ENCODE data around the gene MYO6.

MYO6 gene

DNA sequence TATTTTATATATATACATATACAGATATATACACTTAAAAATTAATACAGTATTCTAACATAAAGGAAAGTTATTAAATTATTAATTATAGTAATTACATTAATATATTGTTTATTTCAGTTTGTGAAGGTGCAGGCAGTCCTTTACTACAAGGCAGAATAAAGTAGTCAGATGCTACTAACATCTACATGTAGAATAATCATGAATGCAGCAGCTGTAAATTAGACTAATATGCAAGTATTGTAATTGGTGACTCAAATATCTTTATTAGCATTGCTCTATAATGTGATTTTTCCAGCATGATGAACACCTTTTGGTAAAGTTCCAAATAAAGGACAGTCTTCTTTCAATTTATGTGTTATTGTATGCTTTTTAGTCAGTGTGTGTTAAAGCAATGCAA, 17.3 kb downstream of the MYO6 start:
- DNase-seq (ENCODE audit: low read depth), result no peak

DNA sequence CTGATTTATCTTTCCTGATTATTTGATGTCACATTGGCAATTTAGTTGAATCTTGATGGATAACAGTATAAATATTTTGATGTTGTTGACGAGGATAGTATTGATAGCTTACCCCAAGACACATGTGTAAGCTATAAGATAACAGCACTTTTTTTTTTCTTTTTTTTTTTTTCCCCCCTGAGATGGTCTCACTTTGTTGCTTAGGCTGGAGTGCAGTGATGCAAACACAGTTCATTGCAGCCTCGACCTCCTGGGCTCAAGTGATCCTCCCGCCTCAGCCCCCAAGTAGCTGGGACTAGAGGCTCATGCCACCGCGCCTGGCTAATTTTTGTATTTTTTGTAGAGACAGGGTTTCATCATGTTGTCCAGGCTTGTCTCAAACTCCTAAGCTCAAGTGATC, 21.8 kb downstream of the MYO6 start:
- DNase-seq (ENCODE audit: low read depth), result no peak

GRCh38 chr6:75775219-75775618, 26.2 kb downstream of the MYO6 start:
- no peak for DNase-seq (ENCODE audit: low read depth)

GRCh38 chr6:75776461-75776860, 27.4 kb downstream of the MYO6 start:
- DNase-seq (ENCODE audit: low read depth), result no peak

DNA sequence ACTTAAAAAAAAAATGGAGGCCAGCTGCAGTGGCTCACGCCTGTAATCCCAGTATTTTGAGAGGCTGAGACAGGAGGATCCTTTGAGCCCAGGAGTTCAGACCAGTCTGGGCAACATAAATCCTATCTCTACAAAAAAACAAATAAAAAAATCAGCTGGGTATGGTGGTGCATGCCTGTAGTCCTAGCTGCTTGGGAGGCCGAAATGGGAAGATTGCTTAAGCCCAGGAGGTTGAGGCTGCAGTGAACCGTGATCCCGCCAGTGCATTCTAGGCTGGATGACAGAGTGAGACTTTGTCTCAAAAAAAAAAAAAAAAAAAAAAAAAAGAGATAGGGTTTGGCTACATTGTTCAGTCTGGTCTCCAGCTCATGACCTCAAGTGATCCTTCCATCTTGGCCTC, 29.7 kb downstream of the MYO6 start:
- no peak for DNase-seq (ENCODE audit: low read depth)

DNA sequence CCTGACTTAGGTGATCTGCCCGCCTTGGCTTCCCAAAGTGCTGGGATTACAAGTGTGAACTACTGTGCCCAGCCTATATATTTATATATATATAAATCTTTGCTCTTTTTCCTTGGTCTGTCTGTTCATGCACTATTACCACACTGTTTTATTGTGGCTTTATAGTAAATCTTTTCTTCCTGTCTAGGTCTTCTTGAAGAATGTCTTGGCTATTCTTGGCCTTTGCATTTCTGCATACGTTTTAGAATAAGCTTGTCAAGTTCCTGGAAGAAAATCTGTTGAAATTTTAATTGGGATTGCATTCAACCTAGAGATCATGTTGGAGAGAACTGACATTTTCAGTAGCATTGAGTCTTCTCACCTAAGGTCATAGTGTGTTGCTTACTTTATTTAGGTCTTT, 37.1 kb downstream of the MYO6 start:
- no peak for DNase-seq (ENCODE audit: low read depth)

DNA sequence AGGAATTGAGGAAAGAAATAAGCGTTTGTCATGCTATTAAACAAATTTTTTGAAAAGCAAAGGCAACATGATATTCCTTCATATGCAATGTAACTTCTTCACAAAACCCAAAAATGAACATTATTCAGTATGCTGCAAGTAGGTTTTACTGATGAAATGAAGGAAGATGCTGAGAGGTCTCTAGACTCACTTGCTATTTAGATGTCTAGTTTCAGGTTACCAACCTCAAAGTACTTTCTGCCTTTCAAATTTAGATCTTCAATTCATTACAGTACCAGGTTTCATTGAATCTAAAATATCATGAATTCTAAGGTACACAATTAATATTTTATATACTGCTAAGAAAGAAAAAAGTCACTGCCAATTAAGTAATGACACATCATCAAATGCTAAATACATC, 39.9 kb downstream of the MYO6 start:
- DNase-seq (ENCODE audit: low read depth), result no peak

GRCh38 chr6:75791881-75792280, 42.8 kb downstream of the MYO6 start:
- no peak for DNase-seq (ENCODE audit: low read depth)

- DNase-seq (ENCODE audit: low read depth), result no peak
Observed at GRCh38 chr6:75794351-75794846, 45.4 kb downstream of the MYO6 start.

DNA sequence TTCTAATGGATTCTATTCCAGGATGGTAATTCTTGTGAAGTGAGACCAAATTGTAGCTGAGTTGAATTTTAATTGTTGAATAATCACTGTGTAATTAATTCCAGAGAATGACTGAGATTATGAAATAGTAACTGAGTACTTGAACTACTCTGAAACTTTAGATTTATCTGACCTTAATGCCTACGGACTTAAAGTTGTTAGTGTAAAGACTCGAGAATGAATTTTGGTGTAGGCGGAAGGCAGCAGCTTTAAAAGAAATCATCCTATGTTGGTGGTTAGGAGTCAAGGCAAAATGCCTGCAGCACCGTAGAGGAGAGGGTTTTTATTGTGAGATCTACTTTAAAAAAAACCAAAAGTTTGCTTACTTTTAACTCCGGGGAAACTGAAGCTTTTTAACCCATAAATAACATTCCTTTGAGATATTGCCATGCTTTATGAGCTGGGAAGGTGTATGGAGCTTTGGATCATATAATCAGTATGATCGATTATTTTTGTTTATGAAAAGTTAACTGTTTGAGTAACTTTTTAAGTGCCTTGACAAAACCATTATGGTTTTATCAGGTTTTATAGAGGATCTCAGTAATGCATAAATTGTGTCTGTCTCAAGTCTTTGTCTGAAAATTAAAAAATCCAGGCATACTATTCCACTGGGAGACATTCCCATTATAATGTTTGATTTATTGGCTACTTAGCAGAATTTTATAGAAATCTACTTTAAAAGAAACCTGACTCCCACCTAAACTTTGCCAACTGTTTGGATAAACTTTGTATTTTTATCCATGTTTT, 46.1 kb downstream of the MYO6 start:
- DNase-seq (ENCODE audit: low read depth), result no peak

DNA sequence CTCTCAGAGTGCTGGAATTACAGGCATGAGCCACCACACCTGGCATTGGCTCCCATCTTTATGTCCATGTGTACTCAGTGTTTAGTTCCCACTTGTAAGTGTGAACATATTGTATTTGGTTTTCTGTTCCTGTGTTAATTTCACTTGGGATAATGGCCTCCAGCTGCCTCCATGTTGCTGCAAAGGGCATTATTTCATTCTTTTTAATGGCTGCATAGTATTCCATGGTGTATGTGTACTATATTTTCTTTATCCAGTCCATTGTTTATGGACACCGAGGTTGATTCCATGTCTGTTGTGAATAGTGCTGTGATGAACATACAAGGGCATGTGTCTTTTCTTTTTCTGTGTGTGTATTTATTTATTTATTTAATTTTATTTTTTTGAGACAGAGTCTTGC, 47.7 kb downstream of the MYO6 start:
- DNase-seq (ENCODE audit: low read depth), result no peak

DNA sequence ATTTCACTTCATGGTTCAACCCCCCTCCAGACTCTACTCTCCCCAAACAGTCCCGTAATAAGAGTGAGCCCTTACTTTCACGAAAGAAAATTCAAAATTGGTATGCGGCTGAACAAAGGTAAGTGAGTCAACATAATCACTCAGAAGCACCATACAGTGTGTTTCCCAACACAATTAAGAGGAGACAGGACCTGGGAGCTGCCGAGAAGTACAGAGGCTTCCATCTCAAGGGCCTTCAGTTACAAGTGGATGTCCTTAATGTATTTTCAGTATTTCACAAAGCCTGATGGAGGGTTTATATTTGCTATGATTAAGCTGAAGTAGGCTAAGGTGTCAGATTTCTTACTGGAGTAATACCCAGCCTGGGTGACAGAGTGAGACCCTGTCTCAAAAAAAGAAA, 51.1 kb downstream of the MYO6 start:
- no peak for DNase-seq (ENCODE audit: low read depth)

DNA sequence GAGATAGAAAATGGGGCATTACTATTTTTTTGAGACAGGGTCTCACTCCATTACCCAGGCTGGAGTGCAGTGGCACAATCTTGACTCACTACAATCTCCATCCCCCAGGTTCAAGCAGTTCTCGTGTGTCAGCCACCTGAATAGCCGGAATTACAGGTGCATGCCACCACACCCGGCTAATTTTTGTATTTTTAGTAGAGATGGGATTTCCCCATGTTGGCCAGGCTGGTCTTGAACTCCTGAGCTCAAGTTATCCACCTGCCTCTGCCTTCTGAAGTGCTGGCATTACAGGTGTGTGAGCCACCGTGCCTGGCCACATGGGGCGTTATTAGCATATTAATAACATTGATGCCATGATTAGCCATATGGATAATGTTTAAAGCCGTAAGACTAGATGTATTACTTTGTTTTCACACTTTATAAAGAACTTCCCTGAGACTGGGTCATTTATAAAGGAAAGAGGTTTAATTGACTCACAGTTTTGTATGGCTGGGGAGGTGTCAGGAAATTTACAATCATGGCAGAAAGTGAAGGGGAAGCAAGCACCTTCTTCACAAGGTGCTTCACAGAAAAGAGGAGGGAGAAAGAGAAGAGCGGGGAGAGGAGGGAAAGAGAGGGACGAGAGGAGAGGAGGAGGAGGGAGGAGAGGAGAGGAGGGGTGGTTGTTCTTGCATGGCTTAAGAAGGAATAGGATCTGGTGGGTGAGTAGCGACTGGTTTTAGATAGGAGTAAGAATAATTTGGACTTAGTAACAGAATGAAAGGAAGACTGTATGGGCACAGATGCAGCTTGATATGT, 51.9 kb downstream of the MYO6 start:
- DNase-seq (ENCODE audit: low read depth), result no peak

DNA sequence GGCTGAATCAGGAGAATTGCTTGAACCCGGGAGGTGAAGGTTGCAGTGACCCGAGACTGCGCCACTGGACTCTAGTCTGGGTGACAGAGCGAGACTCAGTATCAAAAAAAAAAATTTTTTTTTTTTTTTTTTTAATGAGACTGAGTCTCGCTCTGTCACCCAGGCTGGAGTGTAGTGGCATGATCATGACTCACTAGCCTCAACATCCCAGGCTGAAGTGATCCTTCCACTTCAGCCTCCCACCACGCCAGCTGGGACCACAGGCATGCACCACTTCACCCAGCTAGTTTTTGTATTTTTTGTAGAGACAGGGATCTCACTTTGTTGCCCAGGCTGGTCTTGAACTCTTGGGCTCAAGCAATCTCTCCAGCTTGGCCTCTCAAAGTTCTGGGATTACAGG, 53.3 kb downstream of the MYO6 start:
- no peak for DNase-seq (ENCODE audit: low read depth)

GRCh38 chr6:75808507-75808906, 59.5 kb downstream of the MYO6 start:
- no peak for DNase-seq (ENCODE audit: low read depth)

- DNase-seq (ENCODE audit: low read depth), result no peak
Observed at GRCh38 chr6:75812560-75812959, 63.5 kb downstream of the MYO6 start.

DNA sequence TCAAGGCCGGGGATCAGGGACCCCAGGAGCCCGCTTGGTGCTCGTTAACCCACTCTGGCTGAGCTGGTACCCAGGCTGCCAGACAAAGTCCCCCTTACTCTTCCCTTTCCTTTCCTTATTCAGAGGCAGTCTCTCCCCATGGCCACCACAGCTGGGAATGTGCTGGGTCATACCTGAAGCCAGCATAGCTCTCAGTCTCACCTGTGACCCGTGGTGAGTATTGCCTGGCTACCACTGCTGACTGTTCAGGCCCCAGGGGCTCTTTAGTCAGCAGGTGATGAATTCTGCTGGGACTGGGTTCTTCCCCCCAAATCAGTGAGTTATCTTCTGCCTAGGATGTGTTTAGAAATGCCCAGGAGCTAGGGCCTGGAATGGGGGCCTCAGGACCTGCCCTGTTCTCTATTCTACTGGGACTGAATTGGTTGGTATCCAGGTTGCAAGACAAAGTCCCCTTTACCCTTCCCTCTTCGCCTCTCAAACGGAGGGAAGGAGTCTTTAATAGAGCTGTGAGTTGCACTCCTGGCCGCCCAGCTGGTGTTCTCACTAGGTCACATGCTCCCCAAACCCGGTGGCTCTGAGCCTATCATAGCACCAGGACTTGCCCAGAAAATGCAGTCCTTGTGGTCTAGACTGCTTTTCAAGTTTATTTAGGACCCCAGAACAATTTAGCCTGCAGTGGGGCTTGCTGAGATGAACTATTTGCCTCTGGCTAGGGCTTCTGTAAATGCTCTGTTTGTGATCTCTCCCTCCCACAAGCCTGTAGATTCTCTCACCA, 64.6 kb downstream of the MYO6 start:
- DNase-seq (ENCODE audit: low read depth), result no peak

GRCh38 chr6:75815756-75816155, 66.7 kb downstream of the MYO6 start:
- no peak for DNase-seq (ENCODE audit: low read depth)

DNA sequence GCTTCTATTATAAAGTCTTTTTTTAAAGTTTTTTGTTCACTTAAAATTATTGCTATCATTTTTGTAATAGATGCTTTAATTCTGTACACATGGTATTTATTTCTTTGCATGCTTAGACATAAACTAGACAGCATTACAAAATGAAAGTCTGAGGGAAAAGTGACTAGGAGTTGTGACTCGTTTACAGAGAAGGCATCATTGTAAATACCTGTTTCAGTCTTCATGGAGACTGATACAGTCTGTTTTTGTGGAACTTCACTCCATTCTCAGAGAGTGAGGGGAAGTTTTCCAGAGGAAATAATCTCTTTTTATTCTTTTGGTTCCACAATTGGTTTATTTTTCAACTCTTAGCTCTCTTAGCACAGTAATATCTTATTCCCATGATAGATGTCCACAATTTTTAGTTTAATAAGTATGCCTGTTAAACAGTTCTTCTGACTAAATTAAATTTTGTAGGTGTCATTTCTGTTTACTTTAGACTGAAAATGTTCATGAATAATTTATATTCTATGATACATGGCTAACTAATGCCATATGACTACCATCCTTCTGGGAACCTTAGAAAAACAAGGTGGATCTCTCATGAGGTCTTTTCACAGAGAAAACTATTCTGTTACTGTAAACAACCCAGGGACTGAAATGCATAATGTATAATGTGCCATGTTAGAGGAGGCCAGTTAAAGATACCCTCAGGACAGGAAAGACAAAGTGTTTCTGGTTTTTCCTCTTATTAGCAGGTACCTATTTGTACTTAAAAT, 69.2 kb downstream of the MYO6 start:
- DNase-seq (ENCODE audit: low read depth), result no peak

DNA sequence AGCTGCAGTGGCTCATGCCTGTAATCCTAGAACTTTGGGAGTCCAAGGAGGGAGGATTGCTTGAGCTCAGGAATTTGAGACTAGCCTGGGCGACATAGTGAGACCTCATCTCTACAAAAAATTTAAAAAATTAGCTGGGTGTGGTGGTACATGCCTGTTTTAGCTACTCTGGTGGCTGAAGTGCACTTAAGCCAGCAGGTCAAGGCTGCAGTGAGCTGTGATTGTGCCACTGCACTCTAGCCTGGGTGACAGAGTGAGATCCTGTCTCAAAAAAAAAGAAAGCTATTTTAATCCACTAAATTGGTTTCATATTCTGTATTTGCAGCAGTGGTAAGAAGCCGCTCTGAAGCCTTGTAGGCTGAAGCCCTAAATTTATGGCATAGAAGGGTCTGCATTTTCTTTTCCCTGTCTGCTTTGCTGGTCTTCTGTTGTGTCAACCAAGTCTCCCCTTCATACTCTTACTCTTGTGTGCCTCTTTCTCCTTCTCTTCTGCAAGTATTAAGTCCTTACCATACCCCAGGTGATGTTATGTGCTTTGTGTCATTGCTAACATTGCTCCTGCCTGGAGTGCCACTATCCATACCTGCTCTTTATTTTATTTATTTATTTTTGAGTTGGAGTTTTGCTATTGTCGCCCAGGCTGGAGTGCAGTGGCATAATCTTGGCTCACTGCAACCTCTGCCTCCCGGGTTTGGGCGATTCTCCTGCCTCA, 70.9 kb downstream of the MYO6 start:
- DNase-seq (ENCODE audit: low read depth), result no peak

DNA sequence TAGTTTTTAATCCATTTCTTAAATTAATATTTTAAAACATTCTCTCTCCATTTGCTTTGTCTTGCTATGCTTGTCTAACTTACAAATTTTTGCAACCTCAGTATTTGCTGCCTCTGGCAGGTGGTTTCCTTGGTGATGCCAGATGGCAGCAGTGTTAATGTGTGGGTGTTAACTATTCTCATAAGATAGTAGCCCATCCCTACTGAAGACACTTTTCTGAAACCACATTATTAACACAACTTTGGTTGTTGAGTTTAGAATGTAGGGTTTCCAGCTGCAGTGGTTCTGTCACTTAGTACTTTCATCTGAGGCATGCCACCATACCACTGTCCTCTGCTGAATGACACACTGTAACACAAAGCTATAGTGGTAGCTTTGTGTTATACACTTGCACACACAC, 75.1 kb downstream of the MYO6 start:
- DNase-seq (ENCODE audit: low read depth), result no peak
